ENCODE results near the gene MAPK1.
"Not testable (repeated sequence)": the region's sequence is repeated elsewhere in the genome, so short reads cannot be mapped to it uniquely, and the experiment has no call there.

MAPK1 gene

DNA sequence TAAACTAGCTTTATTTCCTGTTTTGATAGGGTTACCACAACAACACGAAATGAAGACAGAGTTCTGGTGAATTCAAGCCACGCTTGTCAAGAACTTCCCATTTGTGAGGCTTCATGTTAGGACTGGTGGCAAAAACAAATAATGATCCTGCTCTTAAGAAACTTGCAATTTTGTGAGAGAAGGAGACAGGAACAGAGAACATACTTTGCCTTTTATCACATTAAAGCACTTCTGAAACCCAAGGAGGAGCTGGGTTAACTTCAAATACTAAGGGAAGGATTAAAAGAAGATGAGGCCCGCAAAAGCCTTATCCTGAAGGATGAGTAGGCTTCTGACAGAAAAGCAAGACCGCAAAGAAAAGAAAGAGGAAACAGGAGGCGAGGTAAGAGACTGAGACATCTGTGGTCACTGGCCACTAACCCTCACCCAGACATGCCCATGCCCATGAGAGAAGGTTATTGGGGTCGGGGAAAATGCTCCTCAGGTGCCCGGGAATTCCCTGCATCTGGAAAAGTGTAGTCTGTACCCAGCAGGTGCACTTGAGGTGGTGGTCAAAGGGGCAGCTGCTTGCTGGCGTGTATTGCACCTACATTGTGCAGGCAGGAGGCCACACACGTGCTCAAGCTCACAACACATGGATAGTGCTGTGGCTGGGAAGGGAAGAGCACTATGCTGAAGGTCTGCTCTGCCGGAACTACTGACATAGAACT is 50.5 kb downstream of the MAPK1 start:
- 94 to 95% methylated on average over 5 to 8 of the region's 10 CpGs for WGBS, 2 experiments (ENCODE audit: insufficient coverage in 2 of 2)
- Histone ChIP-seq H3K4me3 (ENCODE audit: extremely low read depth, insufficient read depth, low read length, poor library complexity, severe bottlenecking) (no peak overlapping the region), H3K27ac (ENCODE audit: low read depth, low read length, severe bottlenecking) (peak overlapping the region; percentile 87), H3K36me3 (ENCODE audit: control insufficient read depth, insufficient read depth, low read length) (peaks cover 3% of the 10 kb centered on the region), H3K9me3 (ENCODE audit: control insufficient read depth, low read length) (no peaks in the 10 kb centered on the region), H3K4me1 (ENCODE audit: control insufficient read depth, insufficient read depth, low read length, poor library complexity, severe bottlenecking) (peaks cover 31% of the 10 kb centered on the region)

DNA sequence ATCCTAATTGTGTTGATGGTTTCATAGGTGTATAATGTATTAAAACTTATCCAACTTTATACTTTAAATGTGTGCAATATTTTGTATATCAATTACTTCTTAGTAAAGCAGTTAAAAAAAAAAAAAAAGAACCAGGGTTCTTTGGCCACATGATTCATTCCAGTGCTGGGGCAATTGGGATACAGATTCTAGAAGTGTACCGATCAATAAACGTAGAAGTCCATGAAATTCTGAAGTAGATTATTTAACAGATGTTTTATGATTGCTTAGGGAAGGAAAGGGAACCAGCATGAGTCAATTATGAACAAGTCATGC is 51.0 kb downstream of the MAPK1 start:
- peaks cover 31% of the 10 kb centered on the region for H3K4me1 ChIP-seq (ENCODE audit: control insufficient read depth, insufficient read depth, low read length, poor library complexity, severe bottlenecking)
- peak overlapping the region; percentile 87 for H3K27ac ChIP-seq (ENCODE audit: low read depth, low read length, severe bottlenecking)
- WGBS, 2 experiments (ENCODE audit: insufficient coverage in 2 of 2), result 90 to 92% methylated on average over 2 of the region's 2 CpGs
- no peaks in the 10 kb centered on the region for H3K9me3 ChIP-seq (ENCODE audit: control insufficient read depth, low read length)
- H3K4me3 ChIP-seq (ENCODE audit: extremely low read depth, insufficient read depth, low read length, poor library complexity, severe bottlenecking), result no peak overlapping the region
- peaks cover 3% of the 10 kb centered on the region for H3K36me3 ChIP-seq (ENCODE audit: control insufficient read depth, insufficient read depth, low read length)

DNA sequence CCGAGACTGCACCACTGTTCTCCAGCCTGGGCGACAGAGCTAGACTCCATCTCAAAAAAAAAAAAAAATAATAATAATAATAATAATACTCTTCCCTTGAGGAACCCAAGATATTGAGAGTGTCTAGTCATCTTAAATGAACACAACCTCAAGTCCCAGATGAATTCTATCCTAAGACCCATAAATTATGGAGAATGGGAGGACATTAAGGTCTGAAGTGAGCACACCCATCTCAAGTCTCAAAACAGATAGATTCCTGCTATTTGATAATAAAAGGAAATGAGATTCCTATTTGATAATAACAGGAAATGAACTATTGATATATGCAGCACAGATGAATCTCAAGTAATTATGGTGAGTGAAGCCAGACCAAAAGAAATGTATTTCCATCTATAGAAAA is 51.5 kb downstream of the MAPK1 start:
- Histone ChIP-seq H3K4me1 (ENCODE audit: control insufficient read depth, insufficient read depth, low read length, poor library complexity, severe bottlenecking) (peaks cover 31% of the 10 kb centered on the region), H3K9me3 (ENCODE audit: control insufficient read depth, low read length) (no peaks in the 10 kb centered on the region), H3K36me3 (ENCODE audit: control insufficient read depth, insufficient read depth, low read length) (peaks cover 5% of the 10 kb centered on the region), H3K27ac (ENCODE audit: low read depth, low read length, severe bottlenecking) (peak overlapping the region; percentile 87), H3K4me3 (ENCODE audit: extremely low read depth, insufficient read depth, low read length, poor library complexity, severe bottlenecking) (no peak overlapping the region)
- WGBS, 2 experiments (ENCODE audit: insufficient coverage in 2 of 2), result no CpG with 5 or more reads among the region's 2 CpGs

DNA sequence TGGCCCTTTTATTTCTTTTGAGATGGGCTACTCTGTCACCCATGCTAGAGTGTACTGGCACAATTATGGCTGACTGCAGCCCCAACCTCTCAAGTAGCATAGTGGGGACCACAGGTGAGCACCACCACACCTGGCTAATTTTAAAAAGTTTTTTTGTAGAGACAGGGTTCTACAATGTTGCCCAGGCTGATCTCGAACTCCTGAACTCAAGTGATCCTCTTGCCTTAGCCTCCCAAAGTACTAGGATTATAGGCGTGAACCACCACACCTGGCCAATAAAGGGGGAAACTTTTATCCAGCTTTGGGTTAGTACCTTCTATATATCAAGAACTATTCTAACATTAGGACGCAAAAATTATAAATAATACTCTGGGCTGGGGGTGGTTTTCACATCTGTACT is 52.1 kb downstream of the MAPK1 start:
- WGBS, 2 experiments (ENCODE audit: insufficient coverage in 2 of 2), result 100% methylated on average over 1 to 2 of the region's 3 CpGs
- no peaks in the 10 kb centered on the region for H3K9me3 ChIP-seq (ENCODE audit: control insufficient read depth, low read length)
- H3K27ac ChIP-seq (ENCODE audit: low read depth, low read length, severe bottlenecking), result no peak overlapping the region
- H3K4me1 ChIP-seq (ENCODE audit: control insufficient read depth, insufficient read depth, low read length, poor library complexity, severe bottlenecking), result peaks cover 31% of the 10 kb centered on the region
- H3K4me3 ChIP-seq (ENCODE audit: extremely low read depth, insufficient read depth, low read length, poor library complexity, severe bottlenecking), result no peak overlapping the region
- peaks cover 10% of the 10 kb centered on the region for H3K36me3 ChIP-seq (ENCODE audit: control insufficient read depth, insufficient read depth, low read length)

DNA sequence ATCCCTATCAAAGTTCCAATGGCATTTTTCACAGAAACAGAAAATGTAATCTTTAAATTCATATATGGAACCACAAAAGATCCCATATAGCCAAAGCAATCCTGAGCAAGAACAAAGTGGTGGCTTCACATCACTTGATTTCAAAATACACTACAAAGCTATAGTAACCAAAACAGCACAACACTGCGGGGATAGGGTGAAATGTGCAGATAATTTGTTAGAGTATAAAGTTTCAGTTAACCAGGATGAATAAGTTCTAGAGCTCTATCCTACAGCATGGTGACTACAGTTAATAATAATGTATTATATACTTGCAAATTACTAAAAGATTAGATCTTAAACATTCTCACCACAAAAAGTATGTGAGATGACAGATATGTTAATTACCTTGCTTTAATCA is 55.5 kb downstream of the MAPK1 start:
- Histone ChIP-seq H3K36me3 (ENCODE audit: control insufficient read depth, insufficient read depth, low read length) (peaks cover 18% of the 10 kb centered on the region), H3K4me1 (ENCODE audit: control insufficient read depth, insufficient read depth, low read length, poor library complexity, severe bottlenecking) (peaks cover 5% of the 10 kb centered on the region), H3K9me3 (ENCODE audit: control insufficient read depth, low read length) (no peaks in the 10 kb centered on the region), H3K4me3 (ENCODE audit: extremely low read depth, insufficient read depth, low read length, poor library complexity, severe bottlenecking) (no peak overlapping the region), H3K27ac (ENCODE audit: low read depth, low read length, severe bottlenecking) (no peak overlapping the region)
- no CpG with 5 or more reads among the region's 1 CpG for WGBS, 2 experiments (ENCODE audit: insufficient coverage in 2 of 2)

DNA sequence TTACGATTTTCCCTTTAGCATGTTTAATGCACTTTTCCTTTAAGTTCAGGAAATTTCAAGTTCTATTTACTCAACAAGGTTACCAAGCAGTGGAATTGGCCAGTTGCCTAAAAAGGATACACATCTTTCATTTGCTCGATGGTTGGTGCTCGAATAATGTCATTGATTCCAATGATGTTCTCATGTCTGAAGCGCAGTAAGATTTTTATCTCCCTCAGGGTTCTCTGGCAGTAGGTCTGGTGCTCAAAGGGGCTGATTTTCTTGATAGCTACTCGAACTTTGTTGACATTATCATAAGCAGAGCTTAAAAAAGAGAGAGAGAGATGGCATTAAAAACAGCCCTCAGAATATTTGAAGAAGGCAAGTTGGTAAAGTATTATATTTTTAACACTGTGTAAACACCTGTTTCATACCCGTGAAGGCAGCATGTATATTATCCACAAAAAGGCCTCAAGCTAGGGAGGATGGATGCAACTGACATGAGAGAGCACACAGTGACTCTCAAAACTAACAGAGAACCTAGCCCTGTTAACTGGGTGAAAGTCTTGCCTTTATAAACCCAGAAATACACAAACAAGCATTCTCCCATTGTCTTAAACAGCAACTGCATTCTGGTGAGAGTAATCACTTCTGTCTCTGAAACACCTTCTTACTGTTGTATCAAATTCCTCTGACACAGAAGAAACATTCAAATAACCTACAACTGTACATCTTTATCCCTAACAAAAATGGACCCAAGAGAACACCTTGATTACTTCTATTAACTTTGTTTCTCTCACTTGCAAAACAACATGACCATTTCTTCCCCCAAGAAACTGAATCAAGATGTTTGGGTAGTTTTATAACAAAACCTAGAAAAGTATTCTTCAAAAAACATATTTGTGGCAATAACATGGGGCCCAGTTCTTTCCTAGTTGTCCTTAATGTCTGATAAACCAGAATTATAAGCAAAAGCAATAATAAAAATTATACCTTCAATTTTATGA is 59.6 kb downstream of the MAPK1 start:
- Histone ChIP-seq H3K4me3 (ENCODE audit: extremely low read depth, insufficient read depth, low read length, poor library complexity, severe bottlenecking) (no peak overlapping the region), H3K9me3 (ENCODE audit: control insufficient read depth, low read length) (no peaks in the 10 kb centered on the region), H3K27ac (ENCODE audit: low read depth, low read length, severe bottlenecking) (no peak overlapping the region), H3K4me1 (ENCODE audit: control insufficient read depth, insufficient read depth, low read length, poor library complexity, severe bottlenecking) (no peaks in the 10 kb centered on the region), H3K36me3 (ENCODE audit: control insufficient read depth, insufficient read depth, low read length) (peaks cover 57% of the 10 kb centered on the region)
- 95 to 97% methylated on average over 5 to 6 of the region's 6 CpGs for WGBS, 2 experiments (ENCODE audit: insufficient coverage in 2 of 2)

DNA sequence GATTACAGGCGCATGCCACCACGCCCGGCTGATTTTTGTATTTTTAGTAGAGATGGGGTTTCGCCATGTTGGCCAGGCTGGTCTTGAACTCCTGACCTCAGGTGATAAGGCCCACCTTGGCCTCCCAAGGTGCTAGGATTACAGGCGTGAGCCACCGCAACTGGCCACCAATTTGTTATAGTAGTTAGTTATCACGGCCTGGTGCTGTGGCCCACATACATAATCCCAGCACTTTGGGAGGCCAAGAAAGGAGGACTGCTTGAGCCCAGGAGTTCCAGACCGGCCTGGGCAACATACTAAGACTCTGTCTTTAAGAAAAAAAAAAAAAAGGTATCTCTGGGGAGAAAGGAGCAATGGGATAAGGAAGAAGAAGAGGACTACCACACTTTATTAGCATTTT is 62.1 kb downstream of the MAPK1 start:
- H3K4me1 ChIP-seq (ENCODE audit: control insufficient read depth, insufficient read depth, low read length, poor library complexity, severe bottlenecking); H3K9me3 ChIP-seq (ENCODE audit: control insufficient read depth, low read length); H3K4me3 ChIP-seq (ENCODE audit: extremely low read depth, insufficient read depth, low read length, poor library complexity, severe bottlenecking); H3K27ac ChIP-seq (ENCODE audit: low read depth, low read length, severe bottlenecking): not testable (repeated sequence)
- H3K36me3 ChIP-seq (ENCODE audit: control insufficient read depth, insufficient read depth, low read length), result peaks cover 75% of the 10 kb centered on the region
- WGBS, 2 experiments (ENCODE audit: insufficient coverage in 2 of 2), result 80 to 94% methylated on average over 1 to 6 of the region's 8 CpGs

DNA sequence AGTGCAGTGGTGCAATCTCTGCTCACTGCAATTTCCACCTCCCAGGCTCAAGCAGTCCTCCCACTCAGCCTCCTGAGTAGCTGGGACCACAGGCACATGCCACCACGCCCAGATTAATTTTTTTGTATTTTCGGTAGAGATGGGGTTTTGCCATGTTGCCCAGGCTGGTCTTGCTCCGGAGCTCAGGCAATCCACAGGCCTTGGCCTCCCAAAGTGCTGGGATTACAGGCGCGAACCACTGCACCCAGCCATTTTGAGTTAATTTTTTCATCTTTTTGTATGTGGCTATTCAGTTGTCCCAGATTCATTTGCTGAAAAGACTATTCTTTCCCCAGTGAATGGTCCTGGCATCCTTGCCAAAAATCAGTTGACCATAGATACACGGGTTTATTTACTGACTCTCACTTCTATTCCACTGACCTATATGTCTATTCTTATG is 63.6 kb downstream of the MAPK1 start:
- Histone ChIP-seq H3K36me3 (ENCODE audit: control insufficient read depth, insufficient read depth, low read length) (peaks cover 87% of the 10 kb centered on the region), H3K9me3 (ENCODE audit: control insufficient read depth, low read length) (no peaks in the 10 kb centered on the region)
- 94 to 98% methylated on average over 4 to 6 of the region's 6 CpGs for WGBS, 2 experiments (ENCODE audit: insufficient coverage in 2 of 2)

DNA sequence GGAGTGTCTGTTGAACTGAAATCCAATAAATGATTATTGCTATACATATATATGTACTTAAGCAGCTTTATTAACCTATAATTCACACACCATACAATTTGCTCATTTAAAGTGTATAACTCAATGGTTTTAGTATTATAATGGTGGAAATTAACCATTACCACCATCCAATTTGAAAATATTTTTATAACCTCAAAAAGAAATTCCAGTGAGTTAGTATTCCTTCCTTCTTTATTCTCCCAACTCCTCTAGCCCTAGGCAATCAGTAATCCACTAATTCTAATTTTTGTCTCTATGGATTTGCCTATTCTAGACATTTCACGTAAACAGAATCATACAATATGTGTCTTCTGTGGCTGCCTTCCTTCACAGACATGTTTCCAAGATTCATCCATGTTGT is 64.8 kb downstream of the MAPK1 start:
- H3K4me1 ChIP-seq (ENCODE audit: control insufficient read depth, insufficient read depth, low read length, poor library complexity, severe bottlenecking), result no peaks in the 10 kb centered on the region
- peaks cover 96% of the 10 kb centered on the region for H3K36me3 ChIP-seq (ENCODE audit: control insufficient read depth, insufficient read depth, low read length)
- no peak overlapping the region for H3K4me3 ChIP-seq (ENCODE audit: extremely low read depth, insufficient read depth, low read length, poor library complexity, severe bottlenecking)
- H3K9me3 ChIP-seq (ENCODE audit: control insufficient read depth, low read length), result no peaks in the 10 kb centered on the region
- H3K27ac ChIP-seq (ENCODE audit: low read depth, low read length, severe bottlenecking), result no peak overlapping the region
- WGBS, 2 experiments (ENCODE audit: insufficient coverage in 2 of 2), result 100% methylated on average over 1 of the region's 1 CpG

More for the DNA sequence above, 63.6 kb downstream of the MAPK1 start:
- Histone ChIP-seq H3K27ac (ENCODE audit: low read depth, low read length, severe bottlenecking) (no peak overlapping the region), H3K4me3 (ENCODE audit: extremely low read depth, insufficient read depth, low read length, poor library complexity, severe bottlenecking) (no peak overlapping the region), H3K4me1 (ENCODE audit: control insufficient read depth, insufficient read depth, low read length, poor library complexity, severe bottlenecking) (no peaks in the 10 kb centered on the region)

DNA sequence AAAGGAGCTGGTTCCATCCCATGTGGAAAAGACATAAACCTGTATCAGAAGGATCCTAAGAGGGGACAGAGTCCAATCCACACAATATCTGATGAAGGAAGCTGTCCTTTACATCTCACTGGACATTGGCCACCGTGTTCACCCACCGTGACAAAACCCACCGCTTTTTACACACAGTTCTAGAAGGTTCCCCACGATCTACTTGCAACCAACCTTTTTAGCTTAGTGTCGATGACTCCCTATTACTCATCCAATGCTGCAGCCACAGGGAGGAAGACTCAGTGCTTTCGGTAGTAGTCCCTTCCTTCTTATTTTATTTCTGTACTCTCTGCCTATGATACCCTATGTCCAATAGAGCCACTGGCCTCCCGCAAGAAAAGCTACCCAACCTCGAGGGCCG is 65.4 kb downstream of the MAPK1 start:
- no peaks in the 10 kb centered on the region for H3K4me1 ChIP-seq (ENCODE audit: control insufficient read depth, insufficient read depth, low read length, poor library complexity, severe bottlenecking)
- H3K27ac ChIP-seq (ENCODE audit: low read depth, low read length, severe bottlenecking), result no peak overlapping the region
- peaks cover 90% of the 10 kb centered on the region for H3K36me3 ChIP-seq (ENCODE audit: control insufficient read depth, insufficient read depth, low read length)
- H3K4me3 ChIP-seq (ENCODE audit: extremely low read depth, insufficient read depth, low read length, poor library complexity, severe bottlenecking), result no peak overlapping the region
- H3K9me3 ChIP-seq (ENCODE audit: control insufficient read depth, low read length), result no peaks in the 10 kb centered on the region
- 93 to 94% methylated on average over 9 of the region's 9 CpGs for WGBS, 2 experiments (ENCODE audit: insufficient coverage in 2 of 2)

DNA sequence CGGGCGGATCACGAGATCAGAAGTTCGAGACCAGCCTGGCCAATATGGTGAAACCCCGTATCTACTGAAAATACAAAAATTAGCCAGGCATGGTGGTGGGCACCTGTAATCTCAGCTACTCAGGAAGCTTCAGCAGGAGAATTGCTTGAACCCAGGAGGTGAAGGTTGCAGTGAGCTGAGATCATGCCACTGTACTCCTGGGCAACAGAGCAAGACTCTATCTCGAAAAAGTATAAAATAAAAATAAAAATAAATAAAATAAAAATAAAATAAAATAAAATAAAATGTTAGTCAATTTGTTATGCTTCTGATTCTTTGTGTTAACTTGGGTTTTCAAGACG is 66.2 kb downstream of the MAPK1 start:
- H3K4me1 ChIP-seq (ENCODE audit: control insufficient read depth, insufficient read depth, low read length, poor library complexity, severe bottlenecking); H3K27ac ChIP-seq (ENCODE audit: low read depth, low read length, severe bottlenecking); H3K9me3 ChIP-seq (ENCODE audit: control insufficient read depth, low read length); H3K4me3 ChIP-seq (ENCODE audit: extremely low read depth, insufficient read depth, low read length, poor library complexity, severe bottlenecking): not testable (repeated sequence)
- H3K36me3 ChIP-seq (ENCODE audit: control insufficient read depth, insufficient read depth, low read length), result peaks cover 93% of the 10 kb centered on the region
- WGBS, 2 experiments (ENCODE audit: insufficient coverage in 2 of 2), result 97% methylated on average over 4 to 5 of the region's 7 CpGs

Measured in mesodermal cell (in vitro differentiated cells).